NCI-H2171 treated with DMSO at 0.1 percent for 48 hours (cell line): ENCODE measurements around the gene YPEL1.
"Not testable (repeated sequence)": the region's sequence is repeated elsewhere in the genome, so short reads cannot be mapped to it uniquely, and the experiment has no call there.

Source experiments
- DNase-seq: peaks from one replicate; lab custom pipeline; 2025; lab: John Stamatoyannopoulos, UW

YPEL1 gene

DNA sequence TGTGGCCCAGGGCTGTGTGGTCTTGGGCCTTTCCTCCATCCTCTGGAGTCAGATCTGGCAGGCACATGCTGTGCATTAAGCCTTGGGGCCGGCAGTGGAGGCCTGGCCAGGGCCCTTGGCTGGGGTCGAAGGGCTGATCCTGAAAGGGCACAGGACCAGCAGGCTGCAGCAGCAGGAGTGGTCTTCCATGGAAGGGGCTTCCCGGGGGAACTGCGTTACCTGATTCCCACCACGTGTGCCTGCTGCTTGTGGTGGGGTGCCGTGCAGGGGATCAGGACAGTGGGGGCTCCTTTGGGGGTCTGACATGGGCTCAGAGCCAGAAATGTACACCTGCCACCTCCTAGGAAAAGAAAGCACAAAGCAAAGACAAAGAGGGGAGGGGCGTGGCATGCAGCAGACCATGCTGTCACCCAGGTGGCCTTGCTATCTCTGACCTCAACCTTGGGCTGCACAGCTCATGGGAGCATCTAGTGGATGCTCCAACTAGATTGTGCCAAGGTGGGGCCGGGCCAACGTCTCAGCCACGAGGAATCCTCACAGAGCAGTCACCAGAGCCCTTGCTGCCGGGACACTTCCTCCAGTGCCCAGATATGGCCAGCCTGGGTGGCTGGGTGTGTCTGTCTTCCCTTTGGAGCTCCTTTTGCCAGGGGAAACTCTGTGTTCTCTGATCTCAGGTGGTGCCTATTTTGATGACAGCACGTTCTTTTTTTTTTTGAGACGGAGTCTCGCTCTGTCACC lies 17.9 kb upstream of the YPEL1 start:
- DNase-seq, result peak; percentile 37

DNA sequence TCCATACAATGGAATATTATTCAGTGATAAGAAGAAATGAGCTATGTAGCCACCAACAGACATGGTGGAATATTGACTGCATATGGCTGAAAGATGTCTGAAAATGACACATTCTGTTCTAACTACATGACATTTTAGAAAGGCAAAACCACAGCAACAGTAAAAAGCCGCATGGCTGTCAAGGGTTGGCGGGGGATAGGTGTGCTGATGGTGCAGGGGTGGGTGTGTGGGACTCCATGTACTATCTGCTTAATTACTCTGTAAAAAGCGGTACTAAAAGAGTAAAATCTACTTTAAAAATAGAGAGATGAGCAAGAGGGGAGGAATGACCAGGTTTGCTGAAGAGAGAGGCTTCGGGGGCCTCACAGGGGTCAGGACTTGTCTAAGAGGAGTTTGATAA lies 16.7 kb upstream of the YPEL1 start:
- DNase-seq, result no peak

DNA sequence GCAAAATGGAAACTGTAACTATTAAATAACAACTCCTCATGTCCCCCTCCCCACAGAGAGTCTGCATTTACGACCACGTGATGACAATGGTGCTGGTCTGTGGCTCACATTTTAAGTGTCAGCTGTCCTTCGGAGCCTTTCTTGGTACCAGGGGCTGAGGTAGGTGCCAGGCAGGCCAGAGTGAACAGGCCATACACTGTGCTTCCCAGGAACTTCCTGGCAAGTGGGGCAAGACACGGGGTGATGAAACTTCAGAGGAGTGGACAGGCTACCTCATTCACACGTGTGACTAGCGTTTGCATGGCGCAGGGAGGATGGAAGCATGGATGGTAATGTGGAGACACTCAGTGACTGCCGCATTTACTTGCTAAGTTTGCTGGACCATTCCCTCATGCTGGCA lies 10.4 kb upstream of the YPEL1 start:
- no peak for DNase-seq

DNA sequence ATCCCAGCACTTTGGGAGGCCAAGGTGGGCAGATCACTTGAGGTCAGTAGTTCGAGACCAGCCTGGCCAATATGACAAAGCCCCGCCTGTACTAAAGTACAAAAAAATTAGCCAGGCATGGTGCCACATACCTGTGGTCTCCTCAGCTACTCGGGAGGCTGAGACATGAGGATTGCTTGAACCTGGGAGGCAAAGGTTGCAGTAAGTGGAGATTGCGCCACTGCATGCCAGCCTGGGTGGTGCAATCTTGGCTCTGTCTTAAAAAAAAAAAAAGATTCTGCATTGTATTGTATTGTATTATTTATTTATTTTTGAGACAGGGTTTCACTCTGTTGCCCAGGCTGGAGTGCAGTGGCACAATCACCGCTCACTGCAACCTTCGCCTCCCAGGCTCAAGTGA lies 9.3 kb upstream of the YPEL1 start:
- DNase-seq, result not testable (repeated sequence)

DNA sequence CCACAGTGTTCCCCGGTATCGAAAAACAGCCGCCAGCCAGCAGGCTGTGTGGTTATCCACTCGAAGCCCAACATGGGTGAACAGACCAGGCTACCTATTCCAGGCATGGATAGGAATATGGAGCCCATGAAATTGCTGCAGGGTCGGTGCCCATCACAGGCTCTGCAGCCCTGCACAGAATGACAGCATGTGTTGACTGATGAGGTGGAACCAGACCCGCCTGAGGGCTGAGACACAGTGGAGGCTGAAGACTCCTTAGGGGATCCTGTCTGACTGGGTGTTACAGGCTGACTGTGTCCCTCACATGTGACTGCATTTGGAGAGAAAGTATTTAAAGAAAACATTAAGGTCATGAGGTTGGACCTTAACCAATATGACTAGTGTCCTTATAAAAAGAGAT lies 6.2 kb upstream of the YPEL1 start:
- no peak for DNase-seq

DNA sequence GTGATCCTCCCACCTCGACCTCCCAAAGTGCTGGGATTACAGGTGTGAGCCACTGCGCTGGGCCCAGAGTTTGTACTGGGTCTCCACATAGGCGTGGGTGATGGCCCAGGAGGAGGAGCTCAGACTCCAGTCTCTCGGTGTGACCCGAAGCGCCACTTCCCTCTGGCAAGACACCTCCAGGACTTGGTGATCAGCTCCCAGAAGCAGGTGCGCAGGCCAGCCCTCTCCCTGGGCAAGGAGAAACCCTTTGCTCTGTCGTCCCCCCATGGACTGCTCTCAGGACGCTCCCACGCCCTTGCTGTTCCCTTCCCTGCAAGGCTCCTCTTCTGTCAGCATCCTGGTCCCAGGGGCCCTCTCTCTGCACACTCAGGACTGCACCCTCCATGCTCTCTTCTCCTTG lies 5.5 kb upstream of the YPEL1 start:
- no peak for DNase-seq

DNA sequence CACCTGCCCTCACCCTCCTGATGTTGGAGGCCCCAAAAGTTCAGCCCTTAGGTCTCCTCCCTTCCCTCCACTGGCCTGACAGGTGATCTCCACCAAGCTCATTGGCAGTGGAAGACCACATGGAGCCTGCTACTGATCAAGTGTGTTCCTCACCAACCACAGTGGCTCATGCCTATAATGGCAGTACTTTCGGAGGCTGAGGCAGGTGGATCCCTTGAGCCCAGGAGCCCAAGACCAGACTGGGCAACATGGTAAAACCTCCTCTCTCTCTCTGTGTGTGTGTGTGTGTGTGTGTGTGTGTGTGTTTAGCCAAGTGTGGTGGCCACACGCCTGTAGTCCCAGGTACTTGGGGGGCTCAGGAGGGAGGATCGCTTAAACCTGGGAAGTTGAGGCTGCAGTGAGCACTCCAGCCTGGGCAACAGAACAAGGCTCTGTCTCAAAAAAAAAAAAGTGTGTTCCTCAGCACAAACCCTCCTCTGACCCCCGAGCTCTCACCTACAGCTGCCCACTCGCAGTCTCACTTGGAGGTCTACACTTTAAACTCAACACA lies 4.3 kb upstream of the YPEL1 start:
- DNase-seq, result no peak

DNA sequence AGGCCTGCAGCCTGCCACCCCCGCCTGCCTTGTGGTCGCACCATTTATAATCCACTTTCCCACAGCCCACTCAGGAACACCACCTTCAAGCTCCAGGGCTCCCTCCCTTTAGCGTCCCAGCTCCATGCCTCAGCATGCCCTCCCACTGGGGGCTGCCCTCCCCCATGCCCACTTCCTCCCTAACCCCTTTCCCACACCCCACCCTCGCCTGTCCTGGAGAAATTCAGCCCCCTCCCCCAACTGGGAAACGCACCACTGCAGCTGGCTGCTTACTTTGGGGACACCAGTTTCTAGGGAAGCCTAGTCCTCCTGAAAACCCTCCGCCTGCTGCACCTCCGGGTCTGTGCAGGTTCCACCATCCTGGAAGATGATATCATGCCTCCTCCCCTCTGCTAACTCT lies 3.4 kb upstream of the YPEL1 start:
- no peak for DNase-seq

DNA sequence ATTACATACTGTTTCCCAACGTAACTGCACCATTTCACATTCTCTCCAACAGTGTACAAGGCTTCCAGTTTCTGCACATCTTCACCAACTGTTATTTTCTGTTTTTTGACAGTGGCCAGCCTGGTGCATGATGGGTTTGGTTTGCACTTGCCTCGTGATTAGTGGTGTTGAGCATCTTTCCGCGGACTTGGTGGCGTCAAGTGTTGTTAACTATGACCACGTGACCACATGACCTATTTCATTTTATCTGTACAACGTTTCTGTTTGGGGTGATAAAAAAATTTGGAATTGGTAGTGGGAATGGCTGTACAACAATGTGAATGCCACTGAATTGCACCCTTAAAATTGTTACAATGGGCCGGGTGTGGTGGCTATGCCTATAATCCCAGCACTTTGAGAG lies 2.5 kb upstream of the YPEL1 start:
- no peak for DNase-seq

DNA sequence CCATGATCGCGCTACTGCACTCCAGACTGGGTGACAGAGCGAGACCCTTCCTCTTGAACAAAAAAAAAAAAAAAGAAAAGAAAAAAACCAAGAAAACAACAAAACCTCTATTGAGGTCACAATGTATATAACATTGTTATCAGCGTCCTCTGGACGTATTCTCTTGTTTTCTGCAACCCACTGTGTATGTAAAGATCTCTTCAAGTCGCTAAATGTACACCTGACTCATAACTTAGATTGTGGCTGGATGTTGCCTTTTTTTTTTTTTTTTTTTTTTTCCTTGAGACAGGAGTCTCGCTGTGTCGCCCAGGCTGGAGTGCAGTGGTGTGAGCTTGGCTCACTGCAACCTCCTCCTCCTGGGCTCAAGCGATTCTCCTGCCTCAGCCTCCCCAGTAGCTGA lies 1.4 kb upstream of the YPEL1 start:
- DNase-seq, result no peak

DNA sequence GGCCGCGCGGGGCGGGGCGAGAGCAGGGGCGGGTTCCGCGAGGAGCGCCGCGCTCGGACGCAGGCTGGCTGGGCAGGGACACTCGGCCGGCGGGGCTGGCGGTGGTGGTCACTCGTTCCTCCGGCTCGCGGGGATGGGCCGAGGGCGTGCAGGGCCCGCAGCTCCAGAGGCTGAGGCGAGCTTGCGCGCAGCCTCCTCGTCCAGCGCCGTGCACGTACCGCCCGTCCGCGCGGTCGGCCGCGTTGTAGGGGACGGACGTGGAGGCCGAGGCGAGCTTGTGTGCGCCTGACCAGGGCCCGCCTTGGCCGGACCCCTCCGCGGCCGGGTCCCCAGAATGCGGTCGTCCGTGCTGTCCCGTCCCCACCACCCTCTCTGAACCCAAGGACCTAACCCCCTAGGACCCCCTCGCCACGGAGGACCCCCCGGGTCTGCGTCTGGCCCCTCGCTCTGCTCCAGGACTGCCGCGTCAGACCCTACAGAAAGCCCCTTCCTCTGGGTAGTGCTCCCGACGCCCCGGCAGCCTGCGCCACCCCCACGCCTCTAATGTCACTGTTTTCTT lies 569 bp upstream of the YPEL1 start:
- no peak for DNase-seq

DNA sequence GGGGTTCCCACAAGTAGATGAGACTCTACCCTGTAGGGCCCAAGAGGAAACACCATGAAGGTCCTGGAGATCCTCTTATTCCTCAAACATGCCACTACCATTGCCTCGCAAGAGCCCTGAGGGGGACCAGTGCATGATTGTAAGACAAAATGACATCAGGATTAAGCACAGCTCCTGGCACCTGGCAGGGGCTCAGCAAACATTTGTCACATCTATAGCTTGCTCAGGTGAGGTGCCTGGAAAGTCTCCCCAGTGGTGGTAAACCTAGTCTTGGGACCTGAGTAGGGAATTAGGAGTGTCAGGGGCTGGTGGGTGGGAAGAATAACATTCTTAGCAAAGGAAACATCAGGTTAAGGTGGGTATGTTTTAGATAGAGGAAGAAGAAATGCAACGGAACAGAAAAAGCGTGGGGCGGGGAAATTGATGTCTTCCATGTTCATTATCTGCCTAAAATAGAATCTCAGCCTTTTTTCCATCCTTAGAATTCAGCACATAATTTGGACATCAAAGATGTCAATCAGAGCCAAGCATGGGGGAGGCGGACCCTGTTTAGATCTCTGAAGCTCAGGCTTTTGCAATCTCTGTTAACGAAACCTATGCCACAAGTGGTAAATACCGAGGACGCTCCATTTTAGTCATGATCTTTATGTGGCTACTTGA lies 924 bp downstream of the YPEL1 start:
- DNase-seq, result peak; percentile 41

DNA sequence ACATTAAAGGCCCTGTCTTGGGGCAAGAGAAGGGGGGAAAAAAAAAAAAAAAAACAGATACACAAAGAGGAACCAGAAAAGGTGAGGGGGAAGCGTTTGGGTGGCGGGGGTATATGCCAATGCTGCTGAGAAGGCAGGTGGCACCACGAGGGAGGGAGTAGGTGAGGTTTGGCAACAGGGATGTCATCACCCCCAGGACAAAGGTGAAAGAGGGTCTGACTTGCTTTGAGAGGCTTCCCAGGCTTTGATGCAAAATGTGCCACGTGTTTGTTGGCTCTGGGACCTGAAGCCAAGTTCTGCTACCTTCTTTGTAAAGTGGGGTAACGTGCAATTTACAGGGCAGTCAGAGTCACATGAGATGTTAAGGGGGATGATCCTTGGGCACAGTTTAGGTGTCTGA lies 4.1 kb downstream of the YPEL1 start:
- no peak for DNase-seq

DNA sequence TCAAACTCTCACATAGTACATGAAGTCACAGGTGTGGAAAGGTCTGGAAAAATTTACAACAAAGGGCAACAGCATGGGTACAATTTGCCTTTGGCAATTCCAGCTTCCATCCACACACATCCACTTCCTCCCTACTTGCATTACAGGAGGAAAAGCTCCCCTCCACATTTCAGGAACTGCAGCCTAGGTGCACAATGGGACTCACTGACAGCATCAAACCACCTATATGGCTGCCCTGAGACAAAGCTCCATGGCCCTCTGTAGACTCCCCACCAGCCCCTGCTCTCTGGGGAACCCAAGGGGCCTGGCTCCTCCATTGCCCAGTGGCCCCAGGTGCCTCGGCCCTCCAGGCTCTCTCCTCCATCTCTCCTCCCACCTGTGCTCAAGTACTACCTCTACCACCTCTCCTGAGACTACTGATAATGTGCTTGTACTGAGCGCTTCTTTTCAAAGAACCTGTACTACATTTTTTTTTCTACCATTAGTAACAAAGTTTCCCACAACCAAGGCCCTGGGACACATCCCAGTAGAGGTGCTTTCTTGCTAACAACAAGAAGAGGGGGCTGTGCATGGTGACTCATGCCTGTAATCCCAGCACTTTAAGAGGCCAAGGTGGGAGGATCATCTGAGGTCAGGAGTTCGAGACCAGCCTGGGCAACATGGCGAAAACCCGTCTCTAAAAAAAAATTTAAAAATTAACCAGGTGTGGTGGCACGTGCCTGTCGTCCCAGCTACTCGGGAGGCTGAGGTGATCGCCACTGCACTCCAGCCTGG lies 4.9 kb downstream of the YPEL1 start:
- DNase-seq, result no peak

DNA sequence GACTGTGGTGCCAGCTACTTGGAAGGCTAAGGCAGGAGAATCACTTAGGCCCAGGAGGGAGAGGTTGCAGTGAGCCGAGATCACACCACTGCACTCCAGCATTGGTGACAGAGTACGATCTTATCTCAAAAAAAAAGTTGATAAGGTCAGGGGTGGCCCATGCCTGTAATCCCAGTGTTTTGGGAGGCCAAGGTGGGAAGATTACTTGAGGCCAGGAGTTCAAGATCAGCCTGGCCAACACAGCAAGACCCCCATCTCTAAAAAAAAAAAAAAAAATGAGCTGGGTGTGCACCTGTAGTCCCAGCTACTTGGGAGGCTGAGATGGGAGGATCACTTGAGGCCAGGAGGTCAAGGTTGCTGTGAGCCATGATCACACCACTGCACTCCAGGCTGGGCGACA lies 6.4 kb downstream of the YPEL1 start:
- not testable (repeated sequence) for DNase-seq

DNA sequence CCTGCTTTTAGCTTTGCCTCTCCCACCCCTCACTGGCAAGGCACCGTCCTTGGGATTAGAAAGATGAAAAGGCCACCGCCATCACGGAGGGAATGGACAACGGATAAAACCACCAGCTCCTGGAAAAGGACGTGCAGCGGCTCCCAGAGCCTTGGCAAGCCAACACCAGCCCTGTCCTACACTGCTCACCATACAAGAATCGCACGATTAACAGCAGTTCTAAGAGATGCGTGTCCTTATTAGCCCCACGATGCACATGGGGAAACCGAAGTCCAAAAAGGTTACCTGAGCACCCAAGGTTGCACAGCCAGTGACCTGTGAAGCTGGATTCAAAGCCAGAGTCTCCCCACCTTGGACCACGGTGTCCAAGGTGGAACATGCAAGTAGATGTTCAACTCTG lies 7.3 kb downstream of the YPEL1 start:
- no peak for DNase-seq

DNA sequence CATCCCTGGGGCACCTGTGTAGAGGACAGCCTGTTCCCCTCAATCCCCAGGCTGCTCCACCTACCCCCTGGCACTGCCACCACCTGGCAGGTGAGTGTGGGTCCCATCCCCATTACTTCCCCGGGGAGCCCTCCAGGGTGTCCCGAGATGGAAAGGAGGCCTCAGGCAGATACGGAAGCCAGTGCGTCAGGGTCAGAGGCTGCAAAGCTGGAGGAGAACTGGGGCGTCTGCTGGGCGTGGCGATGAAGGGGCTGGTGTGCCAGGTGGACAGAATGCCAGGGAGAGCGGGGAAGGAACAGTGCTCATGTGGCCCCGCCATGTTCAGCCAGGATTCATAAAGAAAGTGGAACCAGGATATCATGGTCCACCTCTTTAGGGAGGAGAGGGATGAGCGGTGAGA lies 7.8 kb downstream of the YPEL1 start:
- DNase-seq, result no peak

DNA sequence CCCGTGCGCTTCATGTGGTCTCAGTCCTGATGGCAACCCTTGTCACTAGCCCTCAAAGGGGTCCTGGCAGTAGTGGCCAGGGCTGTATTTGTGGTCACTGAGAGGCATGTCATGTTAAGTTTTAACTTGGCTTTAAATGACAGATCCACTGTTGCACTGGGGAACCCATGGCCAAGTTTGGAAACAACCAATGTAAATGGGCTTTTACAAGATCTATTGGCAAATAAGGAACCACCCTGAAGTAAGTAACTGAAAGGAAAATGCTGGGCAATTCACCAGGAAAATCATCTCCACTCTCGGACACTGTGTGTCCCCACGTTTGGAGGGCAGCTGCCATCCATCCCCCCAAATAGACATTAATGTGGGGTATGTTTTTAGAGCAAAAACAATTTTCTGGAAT lies 8.4 kb downstream of the YPEL1 start:
- no peak for DNase-seq

DNA sequence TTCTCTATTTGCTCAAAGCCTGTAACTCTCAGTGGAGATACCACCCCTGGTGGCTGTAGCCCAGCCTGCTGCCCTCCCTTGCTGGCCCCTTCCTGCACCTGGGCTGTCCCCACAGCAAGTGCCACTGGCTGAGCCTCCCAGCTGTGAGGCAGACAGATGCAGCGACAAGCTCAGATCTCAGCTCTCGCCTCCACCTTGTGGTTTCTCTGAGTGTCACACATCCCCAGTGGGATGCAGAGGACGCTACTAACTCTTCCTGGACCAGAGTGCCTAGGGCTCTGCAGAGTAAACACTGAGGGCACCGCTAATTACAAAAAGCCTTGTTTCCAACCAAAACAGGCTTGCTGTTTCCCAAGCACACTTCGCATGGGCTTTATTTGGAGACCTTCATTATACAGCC lies 8.9 kb downstream of the YPEL1 start:
- peak; percentile 61 for DNase-seq

DNA sequence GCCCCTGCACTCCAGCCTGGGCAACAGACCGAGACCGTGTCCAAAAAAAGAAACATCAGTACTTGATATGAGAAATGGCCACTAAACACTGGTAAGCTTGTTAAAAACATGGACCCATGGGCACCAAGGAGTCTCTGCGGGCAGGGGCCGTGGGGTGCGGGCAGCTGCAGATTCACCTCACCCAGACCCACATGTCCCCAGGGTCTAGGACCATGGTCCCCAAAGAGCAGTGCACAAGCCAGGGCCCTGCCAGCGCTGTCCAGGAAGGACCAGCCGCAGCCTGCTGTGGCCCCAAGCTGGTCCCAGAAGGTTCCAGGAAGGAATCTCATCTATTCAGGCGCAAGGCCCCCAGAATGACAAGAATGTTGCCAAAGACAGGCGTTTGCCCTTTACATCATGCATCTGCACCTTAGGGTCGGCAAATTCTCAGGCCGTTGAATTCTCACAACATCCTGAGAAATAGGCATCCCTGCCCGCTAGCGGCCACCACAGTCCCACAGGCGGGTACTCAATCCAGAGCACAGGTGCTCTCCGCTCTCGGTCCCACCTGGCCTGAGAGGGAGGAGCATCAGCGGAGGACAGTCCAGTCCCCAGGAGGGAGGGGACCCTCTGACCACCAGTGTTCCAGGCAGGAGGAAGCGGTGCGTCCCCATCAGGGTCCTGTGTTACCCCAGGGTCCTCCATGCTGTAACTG lies 9.5 kb downstream of the YPEL1 start:
- DNase-seq, result no peak

DNA sequence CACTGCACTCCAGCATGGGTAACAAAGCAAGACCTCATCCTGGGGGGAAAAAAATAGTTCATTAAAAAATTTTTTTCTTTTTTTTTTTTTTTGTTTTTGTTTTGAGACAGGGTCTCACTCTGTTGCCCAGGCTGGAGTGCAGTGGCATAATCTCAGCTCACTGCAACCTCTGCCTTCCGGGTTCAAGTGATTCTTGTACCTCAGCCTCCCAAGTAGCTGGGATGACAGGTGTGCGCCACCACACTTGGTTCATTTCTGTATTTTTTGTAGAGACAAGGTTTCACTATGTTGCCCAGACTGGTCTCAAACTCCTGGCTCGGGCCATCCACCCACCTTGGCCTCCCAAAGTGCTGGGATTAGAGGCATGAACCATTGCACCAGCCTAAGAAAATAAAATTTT lies 11.1 kb downstream of the YPEL1 start:
- DNase-seq, result not testable (repeated sequence)
